ENCODE measurements around the gene TMEM192. TPM values are rescaled to one million over a fixed set of nuclear protein-coding genes. Genes with fewer than 3 reads are reported as not detected.
"Not testable (repeated sequence)": the region's sequence is repeated elsewhere in the genome, so short reads cannot be mapped to it uniquely, and the experiment has no call there.

The TMEM192 gene
- total RNA-seq, 1 experiment from 2014 or later: 10.0 TPM

DNA sequence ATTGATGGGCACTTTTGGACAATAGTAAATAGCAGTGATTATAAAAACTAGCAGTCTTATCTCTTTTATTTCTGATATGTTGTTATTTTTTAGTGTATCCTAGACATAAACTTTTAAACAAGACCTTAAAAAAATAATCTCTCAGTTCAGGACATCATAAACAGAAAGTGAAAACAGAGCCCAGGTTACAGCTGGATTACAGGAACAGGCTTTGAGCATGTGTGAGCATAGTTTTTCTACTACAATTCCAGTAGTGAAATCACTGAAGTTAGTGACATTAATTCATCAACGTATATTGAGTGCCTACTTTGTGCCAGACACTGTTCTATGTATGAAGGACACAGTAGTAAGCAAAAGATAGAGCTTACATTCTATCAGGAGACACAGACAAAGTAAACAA, 42.1 kb downstream of the TMEM192 start:
- Histone ChIP-seq H3K27me3 (ENCODE audit: control insufficient read depth, insufficient read depth, low read length) (no peaks in the 10 kb centered on the region), H3K36me3 (replicated peaks; ENCODE audit: control insufficient read depth, insufficient read depth, low read length) (no peaks in the 10 kb centered on the region), H3K4me3 (ENCODE audit: insufficient read depth, low read depth, low read length) (no peak overlapping the region)
- DNase-seq: no peak

- DNase-seq: no peak
- Histone ChIP-seq H3K4me3 (ENCODE audit: insufficient read depth, low read depth, low read length) (no peak overlapping the region), H3K27me3 (ENCODE audit: control insufficient read depth, insufficient read depth, low read length) (no peaks in the 10 kb centered on the region), H3K36me3 (replicated peaks; ENCODE audit: control insufficient read depth, insufficient read depth, low read length) (no peaks in the 10 kb centered on the region)
Measured at GRCh38 chr4:165060938-165061337, 51.7 kb downstream of the TMEM192 start.

GRCh38 chr4:165059386-165059785, 53.3 kb downstream of the TMEM192 start:
- Histone ChIP-seq H3K27me3 (ENCODE audit: control insufficient read depth, insufficient read depth, low read length) (no peaks in the 10 kb centered on the region), H3K36me3 (replicated peaks; ENCODE audit: control insufficient read depth, insufficient read depth, low read length) (no peaks in the 10 kb centered on the region), H3K4me3 (ENCODE audit: insufficient read depth, low read depth, low read length) (no peak overlapping the region)
- no peak for DNase-seq

- Histone ChIP-seq H3K36me3 (replicated peaks; ENCODE audit: control insufficient read depth, insufficient read depth, low read length) (no peaks in the 10 kb centered on the region), H3K27me3 (ENCODE audit: control insufficient read depth, insufficient read depth, low read length) (no peaks in the 10 kb centered on the region), H3K4me3 (ENCODE audit: insufficient read depth, low read depth, low read length) (no peak overlapping the region)
- DNase-seq: no peak
Measured at GRCh38 chr4:165058666-165059065, 54.0 kb downstream of the TMEM192 start.

- H3K27me3 ChIP-seq (ENCODE audit: control insufficient read depth, insufficient read depth, low read length): no peaks in the 10 kb centered on the region
- no peaks in the 10 kb centered on the region for H3K36me3 ChIP-seq (replicated peaks; ENCODE audit: control insufficient read depth, insufficient read depth, low read length)
- DNase-seq: no peak
- no peak overlapping the region for H3K4me3 ChIP-seq (ENCODE audit: insufficient read depth, low read depth, low read length)
Measured at GRCh38 chr4:165055601-165056000, 57.1 kb downstream of the TMEM192 start.

DNA sequence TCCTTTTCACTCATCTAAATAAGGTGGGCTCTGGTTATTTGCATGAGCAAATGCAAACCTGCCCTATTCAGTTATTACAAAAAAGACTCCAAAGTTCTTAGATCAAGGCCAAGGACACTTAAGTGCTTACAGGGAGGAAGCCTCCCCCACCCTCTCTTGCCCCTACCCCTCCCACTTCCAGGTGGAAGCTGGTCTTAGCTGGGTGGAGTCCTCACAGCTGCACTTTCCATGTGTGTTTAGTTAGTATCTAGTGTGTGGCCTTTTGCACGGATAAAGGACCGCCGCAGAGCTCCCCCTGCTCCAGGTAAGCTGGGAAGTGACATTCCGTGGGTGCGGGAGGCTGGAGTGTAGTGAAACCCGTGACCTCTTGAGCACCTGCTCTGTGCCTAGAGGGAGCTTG, 59.0 kb downstream of the TMEM192 start, which contains the start of gene TRIM75:
TSS of gene TRIM75 (plus strand) at position 222 of the 400 bp plus-strand sequence. CDS start 5,282 bp downstream, outside the sequence.
- Histone ChIP-seq H3K4me3 (ENCODE audit: insufficient read depth, low read depth, low read length) (no peak within 1 kb of the TSS), H3K36me3 (replicated peaks; ENCODE audit: control insufficient read depth, insufficient read depth, low read length) (no peaks in the 10 kb centered on the region), H3K27me3 (ENCODE audit: control insufficient read depth, insufficient read depth, low read length) (no peaks in the 10 kb centered on the region)
- DNase-seq: no peak

DNA sequence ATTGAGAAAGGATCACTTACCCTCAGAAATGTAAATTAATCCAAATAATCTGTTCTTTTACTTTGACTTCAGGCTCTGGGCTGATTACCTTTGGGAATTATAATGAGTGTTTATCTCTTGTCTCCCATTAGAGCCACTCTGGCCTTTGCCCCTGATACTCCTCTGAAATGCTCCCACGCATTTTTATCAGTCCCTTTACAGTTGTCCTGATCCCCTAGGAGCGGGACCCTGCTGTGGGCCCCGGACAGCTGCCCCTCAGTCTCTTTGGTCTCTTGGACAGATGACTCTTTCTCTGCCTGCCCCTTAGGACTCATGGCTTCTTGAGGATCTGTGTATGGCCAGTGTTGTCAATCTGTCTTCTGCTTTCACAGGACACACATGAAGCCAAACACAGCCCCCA, 60.0 kb downstream of the TMEM192 start:
- Histone ChIP-seq H3K4me3 (ENCODE audit: insufficient read depth, low read depth, low read length) (no peak overlapping the region), H3K36me3 (replicated peaks; ENCODE audit: control insufficient read depth, insufficient read depth, low read length) (no peaks in the 10 kb centered on the region), H3K27me3 (ENCODE audit: control insufficient read depth, insufficient read depth, low read length) (no peaks in the 10 kb centered on the region)
- DNase-seq: no peak

DNA sequence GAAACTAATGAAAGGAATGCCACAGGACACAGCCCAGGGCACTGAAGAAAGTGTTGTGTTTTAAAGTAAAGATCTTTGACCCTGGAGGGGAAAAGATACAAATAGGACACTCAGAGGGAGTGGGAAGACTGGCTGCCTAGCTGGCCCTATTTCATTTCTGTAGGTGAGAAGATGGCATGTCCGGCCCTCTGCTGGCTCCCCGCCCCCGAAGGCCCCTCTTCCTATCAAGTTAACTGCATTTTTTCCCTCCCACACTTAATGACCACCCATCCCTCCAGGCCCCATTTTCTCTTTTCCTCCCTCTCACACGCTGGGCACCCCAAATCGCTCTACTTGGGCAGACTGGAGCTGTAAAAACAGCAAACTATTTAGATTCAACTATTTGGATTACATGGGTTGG, 64.5 kb downstream of the TMEM192 start:
- H3K27me3 ChIP-seq (ENCODE audit: control insufficient read depth, insufficient read depth, low read length): no peaks in the 10 kb centered on the region
- DNase-seq: peak; percentile 35
- H3K4me3 ChIP-seq (ENCODE audit: insufficient read depth, low read depth, low read length): no peak overlapping the region
- no peaks in the 10 kb centered on the region for H3K36me3 ChIP-seq (replicated peaks; ENCODE audit: control insufficient read depth, insufficient read depth, low read length)

- peak; percentile 36 for DNase-seq
- Histone ChIP-seq H3K36me3 (replicated peaks; ENCODE audit: control insufficient read depth, insufficient read depth, low read length) (no peaks in the 10 kb centered on the region), H3K4me3 (ENCODE audit: insufficient read depth, low read depth, low read length) (no peak within 1 kb of the TSS), H3K27me3 (ENCODE audit: control insufficient read depth, insufficient read depth, low read length) (no peaks in the 10 kb centered on the region)
Measured at GRCh38 chr4:165031436-165032211, 81.0 kb downstream of the TMEM192 start, which contains the start of gene TRIM60. TSS of gene TRIM60 (plus strand) at chr4:165031999. CDS start at chr4:165040073, 8,074 bp downstream.

DNA sequence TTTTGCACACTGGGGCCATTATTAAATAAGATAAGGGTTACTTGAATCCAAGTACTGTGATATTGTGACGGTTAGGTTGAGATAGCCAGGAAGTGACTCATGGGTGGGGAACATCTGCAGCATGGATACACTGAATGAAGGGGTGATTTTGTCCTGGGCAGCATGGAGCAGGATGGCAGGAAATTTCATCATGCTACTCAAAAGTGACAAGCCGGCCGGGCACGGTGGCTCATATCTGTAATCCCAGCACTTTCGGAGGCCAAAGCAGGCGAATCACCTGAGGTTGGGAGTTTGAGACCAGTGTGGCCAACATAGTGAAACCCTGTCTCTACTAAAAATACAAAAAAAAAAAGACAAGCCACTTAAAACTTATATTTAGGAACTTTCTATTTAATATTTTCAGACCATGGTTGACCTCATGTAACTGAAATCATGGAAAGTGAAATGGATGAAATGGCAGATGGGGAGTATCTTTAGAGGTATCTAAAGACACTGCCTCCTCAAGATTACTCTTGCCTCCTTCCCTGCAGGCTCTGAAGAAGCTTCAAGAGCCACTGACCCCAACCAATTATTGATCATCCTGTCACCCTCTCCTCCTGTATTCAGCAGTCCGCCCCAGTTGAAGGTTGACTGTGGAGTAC, 84.8 kb downstream of the TMEM192 start:
- no peak for DNase-seq
- no peaks in the 10 kb centered on the region for H3K36me3 ChIP-seq (replicated peaks; ENCODE audit: control insufficient read depth, insufficient read depth, low read length)

GRCh38 chr4:165025782-165026181, 86.9 kb downstream of the TMEM192 start:
- H3K36me3 ChIP-seq (replicated peaks; ENCODE audit: control insufficient read depth, insufficient read depth, low read length); DNase-seq; H3K4me3 ChIP-seq (ENCODE audit: insufficient read depth, low read depth, low read length); H3K27me3 ChIP-seq (ENCODE audit: control insufficient read depth, insufficient read depth, low read length): not testable (repeated sequence)

More for the DNA sequence above, 84.8 kb downstream of the TMEM192 start:
- no peaks in the 10 kb centered on the region for H3K27me3 ChIP-seq (ENCODE audit: control insufficient read depth, insufficient read depth, low read length)
- H3K4me3 ChIP-seq (ENCODE audit: insufficient read depth, low read depth, low read length): no peak overlapping the region

Other genes with a start within 250 kb of the TMEM192 start
- 39.4 and 71.9 TPM in 2 replicates for gene APELA, start 235.7 kb downstream of the TMEM192 start, total RNA-seq (2014; rRNA removed; shearing (Covaris generic))
- gene TRIM61, start 135.2 kb downstream of the TMEM192 start, total RNA-seq (2014; rRNA removed; shearing (Covaris generic)): 0.14 and 0.30 TPM in 2 replicates
- not detected in 2 replicates for gene TRIM60, start 80.9 kb downstream of the TMEM192 start, total RNA-seq (2014; rRNA removed; shearing (Covaris generic))
- not detected in 2 replicates for gene TRIM75, start 59.0 kb downstream of the TMEM192 start, total RNA-seq (2014; rRNA removed; shearing (Covaris generic))
- gene KLHL2, start 94.7 kb upstream of the TMEM192 start, total RNA-seq (2014; rRNA removed; shearing (Covaris generic)): 7.0 and 9.6 TPM in 2 replicates
- 217 and 280 TPM in 2 replicates for gene MSMO1, start 214.8 kb upstream of the TMEM192 start, total RNA-seq (2014; rRNA removed; shearing (Covaris generic))

All from H7 (cell line).